HG03060 (cell line): ENCODE data around the gene PPARA.
"Not testable (repeated sequence)": the region's sequence is repeated elsewhere in the genome, so short reads cannot be mapped to it uniquely, and the experiment has no call there.

Experiments used
- ATAC-seq: cut with Tn5 transposase; IDR thresholded peaks from one replicate; pipeline ENCODE4 v1.9.1; 2021; ENCODE audit warnings: low read depth, moderate number of reproducible peaks; ENCODE audit not compliant: unreplicated experiment

PPARA gene

GRCh38 chr22:46125816-46126765 is 24.2 kb upstream of the PPARA start:
- no peak for ATAC-seq

- no peak for ATAC-seq
Observed at GRCh38 chr22:46126853-46127385, 23.4 kb upstream of the PPARA start.

- no peak for ATAC-seq
Observed at GRCh38 chr22:46127556-46127955, 22.8 kb upstream of the PPARA start.

GRCh38 chr22:46128606-46129005 is 21.7 kb upstream of the PPARA start:
- ATAC-seq = no peak

- ATAC-seq = no peak
Observed at GRCh38 chr22:46129390-46130041, 20.8 kb upstream of the PPARA start.

- ATAC-seq = no peak
Observed at GRCh38 chr22:46131151-46131587, 19.2 kb upstream of the PPARA start.

GRCh38 chr22:46132193-46132829 is 18.0 kb upstream of the PPARA start:
- ATAC-seq = not testable (repeated sequence)

- ATAC-seq = no peak
Observed at GRCh38 chr22:46132830-46133587, 17.3 kb upstream of the PPARA start.

- no peak for ATAC-seq
Observed at GRCh38 chr22:46133588-46133855, 16.8 kb upstream of the PPARA start.

GRCh38 chr22:46134111-46134705 is 16.1 kb upstream of the PPARA start:
- no peak for ATAC-seq

GRCh38 chr22:46135611-46136485 is 14.5 kb upstream of the PPARA start:
- no peak for ATAC-seq

GRCh38 chr22:46136486-46137217 is 13.7 kb upstream of the PPARA start:
- ATAC-seq = no peak

GRCh38 chr22:46137218-46137766 is 13.0 kb upstream of the PPARA start:
- no peak for ATAC-seq

GRCh38 chr22:46138058-46138797 is 12.1 kb upstream of the PPARA start:
- ATAC-seq = no peak

- not testable (repeated sequence) for ATAC-seq
Observed at GRCh38 chr22:46139417-46139816, 10.9 kb upstream of the PPARA start.

- ATAC-seq = no peak
Observed at GRCh38 chr22:46139895-46140350, 10.4 kb upstream of the PPARA start.
